OCI-LY7 (cell line): Measurements from ENCODE around the gene GRAMD2A. TPM values are rescaled to one million over a fixed set of nuclear protein-coding genes. Genes with fewer than 3 reads are reported as not detected.

Experiments used
- BruUV-seq: library from RNA; stranded (reverse); fragments of 400-500 nt; replicated peaks from 2 replicates; lab custom pipeline; 2021; lab: Mats Ljungman, UMichigan
- CTCF ChIA-PET: fragments of 300-600 bp; sonication (Branson Sonifier 250); formaldehyde crosslinking; loops from one replicate; lab custom pipeline; 2022; ENCODE audit warnings: antibody characterized with exemption; ENCODE audit not compliant: unreplicated experiment; lab: Charles Lee
- POLR2A ChIA-PET: fragments of 300-600 bp; sonication (Branson Sonifier 250); formaldehyde crosslinking; loops from one replicate; lab custom pipeline; 2022; ENCODE audit warnings: antibody characterized with exemption; lab: Charles Lee
- DNase-seq: peaks from one replicate; pipeline ENCODE4 v3.0.0-alpha.2; 2015; ENCODE audit warnings: low spot score
- H2AFZ ChIP-seq: fragments of 200-600 bp; sonication (generic), shearing (Covaris generic); 2 replicates; pipeline ENCODE4 v1.6.1; 2014; ENCODE audit warnings: mild to moderate bottlenecking, antibody characterized with exemption, low read length, moderate library complexity
- H3K27ac ChIP-seq: fragments of 200-600 bp; sonication (generic); 2 replicates; pipeline ENCODE4 v1.5.1; 2014; ENCODE audit warnings: mixed run types, low read depth, mild to moderate bottlenecking, moderate library complexity, low read length, inconsistent platforms; ENCODE audit not compliant: poor library complexity, severe bottlenecking
- H3K36me3 ChIP-seq: fragments of 200-600 bp; sonication (generic); 2 replicates; pipeline ENCODE4 v1.6.1; 2014; ENCODE audit warnings: mild to moderate bottlenecking, antibody characterized with exemption, low read length, moderate library complexity, mixed read lengths; ENCODE audit not compliant: insufficient read depth
- H3K4me1 ChIP-seq: fragments of 200-600 bp; sonication (generic); 2 replicates; pipeline ENCODE4 v1.5.1; 2014; ENCODE audit warnings: mild to moderate bottlenecking, low read length; ENCODE audit not compliant: insufficient read depth, poor library complexity, severe bottlenecking
- H3K4me2 ChIP-seq: fragments of 200-600 bp; sonication (generic); 2 replicates; pipeline ENCODE4 v1.6.1; 2014; ENCODE audit warnings: mild to moderate bottlenecking, low read length
- H3K4me3 ChIP-seq: fragments of 200-600 bp; sonication (generic); 2 replicates; pipeline ENCODE4 v1.5.1; 2014; ENCODE audit warnings: mild to moderate bottlenecking, low read depth, low read length; ENCODE audit not compliant: poor library complexity, severe bottlenecking
- H3K79me2 ChIP-seq: fragments of 200-600 bp; sonication (generic); 2 replicates; pipeline ENCODE4 v1.6.1; 2016; ENCODE audit warnings: low read depth, mild to moderate bottlenecking, low read length, moderate library complexity, mixed read lengths; ENCODE audit not compliant: insufficient read depth
- H3K9me2 ChIP-seq: fragments of 200-600 bp; sonication (generic); 2 replicates; pipeline ENCODE4 v1.6.1; 2016; ENCODE audit warnings: mild to moderate bottlenecking, low read length, mixed read lengths; ENCODE audit not compliant: insufficient read depth
- H3K9me3 ChIP-seq: fragments of 200-600 bp; sonication (generic); 2 replicates; pipeline ENCODE4 v1.6.1; 2014; ENCODE audit warnings: mild to moderate bottlenecking, mixed run types, low read length, mixed read lengths
- H4K20me1 ChIP-seq: fragments of 200-600 bp; sonication (generic); 2 replicates; pipeline ENCODE4 v1.6.1; 2014; ENCODE audit warnings: mild to moderate bottlenecking, antibody characterized with exemption, low read length, moderate library complexity, mixed read lengths; ENCODE audit not compliant: insufficient read depth
- EZH2phosphoT487 ChIP-seq: fragments of 200-600 bp; sonication (generic); IDR thresholded peaks from 2 replicates; pipeline ENCODE4 v1.6.1; 2018; ENCODE audit warnings: low read depth, borderline replicate concordance, mild to moderate bottlenecking, mixed run types, antibody characterized with exemption, low read length, moderate library complexity, mixed read lengths
- intact Hi-C: fragments of 100-400 bp; cut with micrococcal nuclease; formaldehyde crosslinking; loops from one replicate; pipeline ENCODE4 v1.10.0; 2022; ENCODE audit not compliant: unreplicated experiment
- total RNA-seq, 2 experiments: library from RNA; depleted of rRNA in 1 of 2; stranded (reverse); fragments of >200 nt in 1 of 2; shearing (Covaris generic) in 1 of 2; gene quantifications; 2 replicates each; pipeline ENCODE4 v1.2.3, GENCODE V29; 2014 to 2022
- TF ChIP-seq, protein P1 (sequence below): fragments of 200-600 bp; sonication (generic); conservative IDR thresholded peaks from 2 replicates; pipeline ENCODE4 v1.5.1; 2014; ENCODE audit warnings: mild to moderate bottlenecking, antibody characterized with exemption, low read length, moderate library complexity, mixed read lengths

Gene GRAMD2A
- total RNA-seq, 2 experiments from 2014 or later, result not detected

DNA sequence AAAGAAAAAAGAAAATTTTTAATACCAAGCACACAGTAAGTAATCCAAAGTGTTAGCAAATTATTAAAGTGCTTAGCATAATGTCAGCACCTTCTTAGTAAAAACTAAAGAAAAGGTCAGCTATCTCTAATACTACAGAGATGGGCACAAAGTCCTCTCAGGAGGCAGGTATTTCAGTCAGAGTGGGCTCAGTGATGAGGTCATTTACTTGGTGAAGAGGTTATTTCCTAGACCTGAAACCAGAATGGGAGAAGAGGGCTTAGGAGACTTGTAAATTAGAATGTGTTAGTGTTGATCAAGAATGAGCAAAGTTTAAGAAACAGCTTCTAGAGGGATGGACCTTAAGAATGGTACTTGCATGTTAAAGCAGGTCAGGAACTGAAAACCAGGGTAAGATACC is 42.1 kb upstream of the GRAMD2A start:
- no peak for DNase-seq
- no TSS peak for BruUV-seq
- Histone ChIP-seq H3K4me1 (no peaks in the 10 kb centered on the region), H3K9me2 (no peaks in the 10 kb centered on the region), H3K4me3 (no peak overlapping the region), H3K4me2 (no peak overlapping the region), H3K27ac (no peak overlapping the region), H2AFZ (no peak overlapping the region), H4K20me1 (no peaks in the 10 kb centered on the region), H3K9me3 (no peaks in the 10 kb centered on the region), H3K79me2 (no peaks in the 10 kb centered on the region), H3K36me3 (peaks cover 51% of the 10 kb centered on the region)
- intact Hi-C loops, result no loop called here
- POLR2A ChIA-PET, result interaction anchor here (0.6 to 1.1 kb wide), 7 partner anchors 8 to 260 kb away, joined by 3 to 6 read pairs (median 3); no protein-coding TSS in a partner anchor
- CTCF ChIA-PET, result no interaction called here
- TF ChIP-seq, protein P1, sequence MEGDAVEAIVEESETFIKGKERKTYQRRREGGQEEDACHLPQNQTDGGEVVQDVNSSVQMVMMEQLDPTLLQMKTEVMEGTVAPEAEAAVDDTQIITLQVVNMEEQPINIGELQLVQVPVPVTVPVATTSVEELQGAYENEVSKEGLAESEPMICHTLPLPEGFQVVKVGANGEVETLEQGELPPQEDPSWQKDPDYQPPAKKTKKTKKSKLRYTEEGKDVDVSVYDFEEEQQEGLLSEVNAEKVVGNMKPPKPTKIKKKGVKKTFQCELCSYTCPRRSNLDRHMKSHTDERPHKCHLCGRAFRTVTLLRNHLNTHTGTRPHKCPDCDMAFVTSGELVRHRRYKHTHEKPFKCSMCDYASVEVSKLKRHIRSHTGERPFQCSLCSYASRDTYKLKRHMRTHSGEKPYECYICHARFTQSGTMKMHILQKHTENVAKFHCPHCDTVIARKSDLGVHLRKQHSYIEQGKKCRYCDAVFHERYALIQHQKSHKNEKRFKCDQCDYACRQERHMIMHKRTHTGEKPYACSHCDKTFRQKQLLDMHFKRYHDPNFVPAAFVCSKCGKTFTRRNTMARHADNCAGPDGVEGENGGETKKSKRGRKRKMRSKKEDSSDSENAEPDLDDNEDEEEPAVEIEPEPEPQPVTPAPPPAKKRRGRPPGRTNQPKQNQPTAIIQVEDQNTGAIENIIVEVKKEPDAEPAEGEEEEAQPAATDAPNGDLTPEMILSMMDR, result no peak
- TF ChIP-seq EZH2phosphoT487, result no peak

DNA sequence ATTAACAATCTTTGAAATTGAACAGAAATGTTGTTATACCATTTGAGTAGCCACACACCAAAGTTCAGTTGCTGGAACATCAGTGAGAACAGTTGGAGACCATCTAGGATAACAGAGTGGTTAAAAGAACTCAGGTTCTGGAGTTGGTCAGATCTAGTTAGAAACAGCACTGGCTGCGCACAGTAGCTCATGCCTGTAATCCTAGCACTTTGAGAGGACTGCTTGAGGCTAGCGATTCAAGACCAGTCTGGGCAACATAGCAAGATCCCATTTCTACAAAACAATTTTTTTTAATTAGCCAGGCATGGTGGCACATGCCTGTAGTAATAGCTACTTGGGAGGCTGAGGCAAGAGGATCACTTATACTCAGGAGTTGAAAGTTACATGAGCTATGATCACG is 41.0 kb upstream of the GRAMD2A start:
- H3K4me1 ChIP-seq, result no peaks in the 10 kb centered on the region
- no peak overlapping the region for H3K27ac ChIP-seq
- no peaks in the 10 kb centered on the region for H3K9me3 ChIP-seq
- CTCF ChIA-PET, result no interaction called here
- BruUV-seq, result no TSS peak
- H3K79me2 ChIP-seq, result no peaks in the 10 kb centered on the region
- no peaks in the 10 kb centered on the region for H3K9me2 ChIP-seq
- no peak overlapping the region for H3K4me3 ChIP-seq
- H3K36me3 ChIP-seq, result peaks cover 40% of the 10 kb centered on the region
- no peaks in the 10 kb centered on the region for H4K20me1 ChIP-seq
- no peak overlapping the region for H3K4me2 ChIP-seq
- H2AFZ ChIP-seq, result no peak overlapping the region
- intact Hi-C loops, result no loop called here
- POLR2A ChIA-PET, result interaction anchor here (0.6 to 1.1 kb wide), 2 partner anchors 12 to 57 kb away, joined by 3 read pairs; no protein-coding TSS in a partner anchor
- TF ChIP-seq EZH2phosphoT487, result no peak
- TF ChIP-seq, protein P1, result no peak
- no peak for DNase-seq

DNA sequence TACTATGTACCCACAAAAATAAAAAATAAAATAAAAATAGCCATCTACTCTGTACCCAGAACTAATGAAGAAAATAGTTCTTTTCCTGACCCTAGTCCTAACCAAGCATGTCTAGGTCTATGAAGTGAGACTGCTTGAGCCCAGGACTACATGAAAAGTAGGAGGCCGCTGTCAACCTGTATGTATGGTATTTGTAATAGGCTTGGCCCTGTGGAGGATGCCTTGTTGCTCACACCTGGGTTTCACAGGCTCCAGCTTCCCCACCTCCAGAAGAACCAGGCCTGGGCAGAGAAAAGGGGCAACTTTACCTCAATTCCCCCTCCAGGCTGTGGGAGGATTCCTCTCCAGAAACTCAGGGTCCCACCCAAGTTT is 40.3 kb upstream of the GRAMD2A start:
- ChIA-PET POLR2A (no interaction called here), CTCF (no interaction called here)
- Histone ChIP-seq H3K9me2 (no peaks in the 10 kb centered on the region), H3K27ac (no peak overlapping the region), H3K4me3 (no peak overlapping the region), H3K9me3 (no peaks in the 10 kb centered on the region), H3K4me2 (no peak overlapping the region), H3K4me1 (peaks cover under 1% of the 10 kb centered on the region), H4K20me1 (no peaks in the 10 kb centered on the region), H3K79me2 (no peaks in the 10 kb centered on the region), H2AFZ (no peak overlapping the region), H3K36me3 (peaks cover 33% of the 10 kb centered on the region)
- intact Hi-C loops, result no loop called here
- BruUV-seq, result no TSS peak
- no peak for DNase-seq
- TF ChIP-seq, protein P1, result no peak
- TF ChIP-seq EZH2phosphoT487, result no peak
